ENCODE results near the gene BBIP1. TPM values are rescaled to one million over a fixed set of nuclear protein-coding genes. Genes with fewer than 3 reads are reported as not detected.

Gene BBIP1
- total RNA-seq, 4 donors from 2014 or later = 27.1 to 40.2 (median 28.7) TPM

GRCh38 chr10:110939419-110939818, 20.4 kb upstream of the BBIP1 start:
- H3K36me3 ChIP-seq = peaks cover 2 to 17% of the 10 kb centered on the region in 2 donors
- no peaks in the 10 kb centered on the region for H3K4me1 ChIP-seq
- no peak overlapping the region for H3K27ac ChIP-seq
- TF ChIP-seq POLR2AphosphoS5 (IDR thresholded peaks at IDR 0.05) (no peak), EP300 (IDR thresholded peaks at IDR 0.05) (no peak), POLR2A (IDR thresholded peaks at IDR 0.05) (no peak), CTCF (IDR thresholded peaks at IDR 0.05) (no peak)
- H3K4me3 ChIP-seq = no peak overlapping the region
- no peak for ATAC-seq
- whole genome bisulfite sequencing, 2 donors (ENCODE audit: low coverage in 1 of 2) = 91 to 96% methylated on average over 4 of the region's 4 CpGs
- no peaks in the 10 kb centered on the region for H3K9me3 ChIP-seq
- H3K27me3 ChIP-seq = no peaks in the 10 kb centered on the region

DNA sequence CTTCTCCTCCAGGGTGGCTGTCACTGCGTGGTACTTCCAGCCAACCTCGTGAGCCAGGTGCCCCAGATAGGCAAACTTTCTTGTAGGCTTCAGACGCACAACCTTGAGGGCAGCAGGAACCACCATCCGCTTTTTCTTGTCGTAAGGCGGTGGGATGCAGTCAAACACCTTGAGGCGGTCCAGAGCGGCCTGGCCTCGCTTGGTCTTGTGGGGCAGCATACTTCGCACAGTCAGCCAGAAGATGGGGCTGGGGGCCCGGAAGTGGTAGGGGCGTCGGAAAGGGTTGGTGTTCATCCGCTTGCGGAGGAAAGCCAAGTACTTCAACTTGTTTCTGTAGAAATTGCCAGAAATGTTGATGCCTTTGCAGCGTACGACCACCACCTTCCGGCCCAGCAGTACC, 17.8 kb upstream of the BBIP1 start:
- Histone ChIP-seq H3K4me1 (peaks cover 0 to 17% (median 0%) of the 10 kb centered on the region in 3 donors), H3K9me3 (no peaks in the 10 kb centered on the region), H3K4me3 (no peak overlapping the region), H3K36me3 (peaks cover 0 to 8% of the 10 kb centered on the region in 2 donors), H3K27me3 (no peaks in the 10 kb centered on the region), H3K27ac (no peak overlapping the region)
- TF ChIP-seq POLR2AphosphoS5 (IDR thresholded peaks at IDR 0.05) (no peak), CTCF (IDR thresholded peaks at IDR 0.05) (no peak), POLR2A (IDR thresholded peaks at IDR 0.05) (no peak), EP300 (IDR thresholded peaks at IDR 0.05) (no peak)
- no peak for ATAC-seq
- WGBS, 2 donors (ENCODE audit: low coverage in 1 of 2) = 97% methylated on average over 6 to 14 of the region's 18 CpGs

GRCh38 chr10:110932505-110933180, 13.7 kb upstream of the BBIP1 start:
- no peak overlapping the region for H3K4me3 ChIP-seq
- TF ChIP-seq CTCF (IDR thresholded peaks at IDR 0.05) = no peak
- TF ChIP-seq POLR2A (IDR thresholded peaks at IDR 0.05) = no peak
- TF ChIP-seq EP300 (IDR thresholded peaks at IDR 0.05) = no peak
- TF ChIP-seq POLR2AphosphoS5 (IDR thresholded peaks at IDR 0.05) = no peak
- no peak for ATAC-seq
- H3K27me3 ChIP-seq = no peaks in the 10 kb centered on the region
- H3K9me3 ChIP-seq = no peaks in the 10 kb centered on the region
- WGBS, 2 donors (ENCODE audit: low coverage in 1 of 2) = 42 to 60% methylated on average over 1 of the region's 1 CpG
- peaks cover 0 to 5% of the 10 kb centered on the region in 2 donors for H3K36me3 ChIP-seq
- peaks cover 0 to 46% (median 0%) of the 10 kb centered on the region in 3 donors for H3K4me1 ChIP-seq
- H3K27ac ChIP-seq = no peak overlapping the region

DNA sequence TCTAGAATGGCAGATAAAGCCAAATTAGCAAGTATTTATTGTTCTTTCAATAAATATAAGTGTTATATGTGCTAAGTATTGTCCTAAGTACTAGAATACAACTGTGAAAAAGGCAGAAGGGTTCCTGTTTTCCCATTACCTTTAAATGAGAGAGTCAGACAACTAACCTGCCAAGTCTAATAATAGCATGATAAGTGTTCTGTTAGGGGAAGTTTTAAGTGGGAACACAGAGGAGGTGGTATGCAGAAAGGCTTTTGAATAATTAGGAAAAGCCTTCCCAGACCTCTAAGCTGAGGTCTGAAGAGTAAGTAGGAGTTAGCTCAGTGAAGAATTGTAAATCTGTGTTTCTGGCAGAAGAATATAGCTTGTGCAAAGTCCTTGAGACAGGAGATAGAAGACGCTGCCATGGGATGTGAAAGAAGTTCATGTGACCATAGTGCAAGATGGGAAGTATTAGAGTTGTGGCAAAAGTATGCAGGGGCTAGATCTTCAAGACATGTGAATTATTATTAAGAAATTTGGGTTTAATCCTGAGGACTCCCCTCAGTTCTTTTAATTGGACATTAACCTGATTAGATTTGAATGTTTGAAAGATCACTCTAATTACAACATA, 12.9 kb upstream of the BBIP1 start:
- Histone ChIP-seq H3K36me3 (peaks cover 0 to 3% of the 10 kb centered on the region in 2 donors), H3K27ac (no peak overlapping the region), H3K9me3 (no peaks in the 10 kb centered on the region), H3K4me3 (no peak overlapping the region), H3K4me1 (peaks cover 0 to 52% (median 0%) of the 10 kb centered on the region in 3 donors), H3K27me3 (no peaks in the 10 kb centered on the region)
- TF ChIP-seq CTCF (IDR thresholded peaks at IDR 0.05) = no peak
- TF ChIP-seq EP300 (IDR thresholded peaks at IDR 0.05) = no peak
- no peak for TF ChIP-seq POLR2AphosphoS5 (IDR thresholded peaks at IDR 0.05)
- no peak for TF ChIP-seq POLR2A (IDR thresholded peaks at IDR 0.05)
- WGBS, 2 donors (ENCODE audit: low coverage in 1 of 2) = 67 to 80% methylated on average over 1 of the region's 1 CpG
- no peak for ATAC-seq

GRCh38 chr10:110927461-110927860, 8.5 kb upstream of the BBIP1 start:
- Histone ChIP-seq H3K9me3 (no peaks in the 10 kb centered on the region), H3K36me3 (no peaks in the 10 kb centered on the region), H3K27ac (no peak overlapping the region), H3K4me1 (peaks cover 0 to 80% (median 3%) of the 10 kb centered on the region in 3 donors), H3K4me3 (no peak overlapping the region), H3K27me3 (no peaks in the 10 kb centered on the region)
- TF ChIP-seq EP300 (IDR thresholded peaks at IDR 0.05) = no peak
- no peak for TF ChIP-seq CTCF (IDR thresholded peaks at IDR 0.05)
- TF ChIP-seq POLR2A (IDR thresholded peaks at IDR 0.05) = no peak
- no peak for TF ChIP-seq POLR2AphosphoS5 (IDR thresholded peaks at IDR 0.05)
- 83 to 96% methylated on average over 2 of the region's 2 CpGs for WGBS, 2 donors (ENCODE audit: low coverage in 1 of 2)
- no peak for ATAC-seq
